ENCODE results near the gene SELL. TPM values are rescaled to one million over a fixed set of nuclear protein-coding genes. Genes with fewer than 3 reads are reported as not detected.

The SELL gene
- total and polyA plus RNA-seq, 2 of the 8 experiments (the other 6 are each of a cell fraction or from before 2014, with no cell fraction given) = not detected

DNA sequence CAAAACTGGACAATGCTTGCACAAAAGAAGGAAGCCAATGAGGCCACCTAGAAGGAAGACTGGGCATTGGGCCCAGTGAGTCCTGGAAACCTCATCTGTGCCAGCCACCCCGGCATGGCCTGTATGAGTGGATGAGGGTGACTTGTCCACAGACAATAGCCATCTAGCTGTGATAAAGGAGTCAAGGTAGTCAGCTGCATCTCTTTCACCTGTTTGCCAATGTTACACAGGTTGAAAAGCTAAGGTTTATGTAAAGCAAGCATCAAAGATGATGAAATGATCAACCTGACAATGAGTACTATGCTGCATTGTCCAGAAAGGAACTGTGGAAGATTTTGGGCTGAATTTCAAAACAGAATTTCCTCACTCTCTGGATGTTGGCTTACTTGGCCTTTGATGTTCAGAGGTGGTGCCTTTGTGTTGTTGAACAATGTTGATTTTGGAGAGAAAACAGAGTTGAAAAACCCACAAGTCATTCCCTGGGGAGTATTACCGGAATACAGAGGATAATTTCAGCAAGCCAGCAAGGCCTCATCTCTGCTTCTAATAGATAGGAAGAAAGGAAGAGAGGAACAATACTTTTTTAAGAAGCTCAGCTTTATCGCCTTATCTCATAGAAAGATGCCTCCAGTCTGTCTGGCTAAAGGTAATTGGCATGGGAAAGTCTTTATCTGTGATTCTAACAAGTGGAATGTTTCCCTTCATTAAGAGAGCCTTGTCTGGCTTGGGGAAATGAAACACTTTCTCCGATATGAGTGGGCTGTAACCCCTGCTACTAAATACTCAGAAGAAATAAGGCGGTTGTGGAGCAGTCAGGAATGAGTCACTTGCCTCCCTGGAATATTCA lies 33.8 kb upstream of the SELL start:
- no peak overlapping the region for H2AFZ ChIP-seq (ENCODE audit: low read length)
- peak overlapping the region in 1 of 4 experiments; percentile 12; a peak in 1 of 7 replicates for H3K9ac ChIP-seq (replicated peaks in 1 of 4; ENCODE audit: extremely low read depth in 1 of 4, low read depth in 3 of 4, low read length in 3 of 4)
- no peak overlapping the region for H2BK20ac ChIP-seq (ENCODE audit: low read length)
- no peaks in the 10 kb centered on the region for H3K9me3 ChIP-seq (ENCODE audit: insufficient read depth in 2 of 2, low read depth in 1 of 2, low read length in 1 of 2)
- no peak overlapping the region for H3K18ac ChIP-seq (ENCODE audit: extremely low read depth, low read length)
- no peak overlapping the region for H2BK120ac ChIP-seq (replicated peaks; ENCODE audit: low read depth, low read length)
- H2BK15ac ChIP-seq (ENCODE audit: low read length) = no peak overlapping the region
- FAIRE-seq (no peak), DNase-seq (ENCODE audit: low read depth in 1 of 2, low spot score in 2 of 2) (no peak)
- CTCF ChIA-PET (ENCODE audit: partially characterized antibody) = interaction anchor here (1.4 kb wide), 1 partner anchor 55 kb away, joined by 3 read pairs; no protein-coding TSS in a partner anchor
- no peak overlapping the region for H3K4me3 ChIP-seq (ENCODE audit: extremely low read depth in 1 of 4, insufficient read depth in 2 of 4, low read depth in 3 of 4, low read length in 4 of 4)
- POLR2A ChIA-PET (ENCODE audit: partially characterized antibody) = no interaction called here
- H3K14ac ChIP-seq (ENCODE audit: insufficient read length) = no peak overlapping the region
- no peak overlapping the region for H4K91ac ChIP-seq (replicated peaks; ENCODE audit: insufficient read length, low read length)
- 75% methylated on average over 5 of the region's 5 CpGs; no CpG with 5 or more reads in 1 of the 2 experiments for WGBS, 2 experiments (ENCODE audit: extremely low coverage in 1 of 2, insufficient coverage in 1 of 2, insufficient read length in 1 of 2, insufficient replicate concordance in 2 of 2, low coverage in 1 of 2, low lambda C conversion rate in 2 of 2, missing lambda C conversion rate in 1 of 2)
- no peak overlapping the region for H4K5ac ChIP-seq (ENCODE audit: insufficient read length, low read depth, low read length)
- no peak overlapping the region for H4K8ac ChIP-seq (ENCODE audit: extremely low read depth, insufficient read depth, low read length)
- no peak overlapping the region for H3K4ac ChIP-seq (replicated peaks; ENCODE audit: insufficient read length, low read depth, low read length)
- no peak overlapping the region for H2BK5ac ChIP-seq (ENCODE audit: low read depth, low read length)
- no peaks in the 10 kb centered on the region for H3K23me2 ChIP-seq (ENCODE audit: low read depth, low read length)
- no peak for TF ChIP-seq TBP (IDR thresholded peaks at IDR 0.05; ENCODE audit: low read depth, low read length)
- no peak for TF ChIP-seq MAFK (IDR thresholded peaks at IDR 0.05; ENCODE audit: low read depth, low read length)
- no peak for TF ChIP-seq HDAC2 (IDR thresholded peaks at IDR 0.05; ENCODE audit: borderline replicate concordance in 1 of 2, low read depth in 2 of 2, low read length in 2 of 2)
- H3K27me3 ChIP-seq (replicated peaks in 1 of 4; ENCODE audit: control insufficient read depth in 3 of 4, extremely low read depth in 1 of 4, insufficient read depth in 3 of 4, low read length in 3 of 4) = no peaks in the 10 kb centered on the region
- no peak overlapping the region for H3K23ac ChIP-seq (ENCODE audit: insufficient read length)
- no peaks in the 10 kb centered on the region for H4K20me1 ChIP-seq (replicated peaks in 1 of 2; ENCODE audit: control insufficient read depth in 1 of 2, insufficient read depth in 2 of 2, low read length in 2 of 2)
- H3K27ac ChIP-seq (ENCODE audit: low read depth, low read length) = no peak overlapping the region
- H3K79me1 ChIP-seq (ENCODE audit: low read depth, low read length) = no peaks in the 10 kb centered on the region
- no peak overlapping the region for H2AK5ac ChIP-seq (ENCODE audit: low read depth, low read length)
- no peak overlapping the region for H3K4me2 ChIP-seq (ENCODE audit: insufficient read depth in 1 of 2, low read depth in 2 of 2, low read length in 2 of 2)
- H3K56ac ChIP-seq (replicated peaks; ENCODE audit: insufficient read length, low read depth, low read length) = no peak overlapping the region
- H2BK12ac ChIP-seq (ENCODE audit: low read depth, low read length) = no peak overlapping the region
- H3K4me1 ChIP-seq (replicated peaks in 1 of 4; ENCODE audit: control insufficient read depth in 3 of 4, insufficient read depth in 4 of 4, low read length in 3 of 4) = peaks cover 0 to 6% (median 2%) of the 10 kb centered on the region in 4 experiments; a peak in 3 of 7 replicates
- H3K36me3 ChIP-seq (ENCODE audit: control insufficient read depth in 2 of 4, insufficient read depth in 4 of 4, low read length in 3 of 4) = no peaks in the 10 kb centered on the region
- H3K79me2 ChIP-seq (ENCODE audit: control insufficient read depth in 1 of 2, insufficient read depth in 2 of 2, low read length in 2 of 2) = no peaks in the 10 kb centered on the region

All from H1 (cell line).